GM23338 (cell line): ENCODE measurements around the gene PSMG2. TPM values are rescaled to one million over a fixed set of nuclear protein-coding genes. Genes with fewer than 3 reads are reported as not detected.

Source experiments
- ATAC-seq: fragments of 200-7000 bp; cut with Tn5 transposase; 3 replicates; pipeline ENCODE4 v1.9.1; 2020
- DNase-seq: peaks from one replicate; pipeline ENCODE4 v3.0.0-alpha.2; 2015; ENCODE audit warnings: low spot score
- H2AFZ ChIP-seq: fragments of 200-600 bp; sonication (generic); 2 replicates; pipeline ENCODE4 v1.8.0; 2016; ENCODE audit warnings: antibody characterized with exemption, mild to moderate bottlenecking, moderate library complexity
- H3F3A ChIP-seq: fragments of 200-600 bp; sonication (generic); replicated peaks from 2 replicates; pipeline ENCODE4 v1.8.0; 2017; ENCODE audit warnings: antibody characterized with exemption, mixed run types, low read depth
- H3K27ac ChIP-seq: fragments of 200-600 bp; sonication (generic); 2 replicates; pipeline ENCODE4 v1.6.1; 2016; ENCODE audit warnings: low read depth
- H3K27me3 ChIP-seq: fragments of 200-600 bp; sonication (generic); 2 replicates; pipeline ENCODE4 v1.8.0; 2016; ENCODE audit warnings: mild to moderate bottlenecking, mixed run types, moderate library complexity; ENCODE audit not compliant: insufficient read depth
- H3K36me3 ChIP-seq: fragments of 200-600 bp; sonication (generic); 2 replicates; pipeline ENCODE4 v1.8.0; 2016; ENCODE audit warnings: mild to moderate bottlenecking; ENCODE audit not compliant: insufficient read depth
- H3K4me1 ChIP-seq: fragments of 200-600 bp; sonication (generic); 2 replicates; pipeline ENCODE4 v1.8.0; 2016; ENCODE audit warnings: mild to moderate bottlenecking, moderate library complexity; ENCODE audit not compliant: insufficient read depth
- H3K4me2 ChIP-seq: fragments of 200-600 bp; sonication (generic); 2 replicates; pipeline ENCODE4 v1.7.1; 2017; ENCODE audit warnings: mixed run types
- H3K4me3 ChIP-seq: fragments of 200-600 bp; sonication (generic); 2 replicates; pipeline ENCODE4 v1.6.1; 2016; ENCODE audit warnings: mixed run types
- H3K79me2 ChIP-seq: fragments of 200-600 bp; sonication (generic); replicated peaks from 2 replicates; pipeline ENCODE4 v1.8.0; 2017; ENCODE audit warnings: mild to moderate bottlenecking; ENCODE audit not compliant: insufficient read depth
- H3K9me2 ChIP-seq: fragments of 200-600 bp; sonication (generic); 2 replicates; pipeline ENCODE4 v1.8.0; 2017; ENCODE audit not compliant: insufficient read depth
- H4K20me1 ChIP-seq: fragments of 200-600 bp; sonication (generic); replicated peaks from 2 replicates; pipeline ENCODE4 v1.8.0; 2017; ENCODE audit warnings: mild to moderate bottlenecking; ENCODE audit not compliant: insufficient read depth
- H3K27ac Mint-ChIP-seq: 2 replicates; pipeline ENCODE4 v1.8.0; 2020; ENCODE audit warnings: inconsistent platforms, mild to moderate bottlenecking, moderate library complexity, mixed read lengths
- H3K27me3 Mint-ChIP-seq: 3 replicates; pipeline ENCODE4 v1.8.0; 2022; ENCODE audit warnings: low read depth, mild to moderate bottlenecking, moderate library complexity, mixed read lengths, inconsistent platforms; ENCODE audit not compliant: insufficient read depth, poor library complexity
- H3K36me3 Mint-ChIP-seq: 3 replicates; pipeline ENCODE4 v1.8.0; 2021; ENCODE audit warnings: low read depth, mild to moderate bottlenecking, inconsistent platforms, moderate library complexity, mixed read lengths
- H3K4me1 Mint-ChIP-seq: 3 replicates; pipeline ENCODE4 v1.8.0; 2020; ENCODE audit warnings: mild to moderate bottlenecking, inconsistent platforms, mixed read lengths
- H3K4me3 Mint-ChIP-seq: 3 replicates; pipeline ENCODE4 v1.8.0; 2021; ENCODE audit warnings: moderate library complexity, mild to moderate bottlenecking, inconsistent platforms, mixed read lengths
- H3K9me3 Mint-ChIP-seq: 3 replicates; pipeline ENCODE4 v1.8.0; 2020; ENCODE audit warnings: moderate library complexity, mild to moderate bottlenecking, inconsistent platforms, mixed read lengths
- CTCF ChIP-seq, 2 experiments: fragments of 200-600 bp in 1 of 2; sonication (generic) in 1 of 2; conservative IDR thresholded peaks; 2 replicates each; pipeline versions ENCODE4 v1.5.1 to v1.6.1; 2016 to 2017; ENCODE audit warnings: antibody characterized with exemption in 2 of 2, low read depth in 2 of 2, mild to moderate bottlenecking in 2 of 2, moderate library complexity in 1 of 2
- ZNF462 ChIP-seq: fragments of 250-450 bp; sonication (Bioruptor Pico); IDR thresholded peaks from 2 replicates; pipeline ENCODE4 v1.5.0; 2020; ENCODE audit warnings: mild to moderate bottlenecking, moderate library complexity
- polyA plus RNA-seq: library from polyadenylated mRNA; unstranded; fragments of >200 nt; fragmentation: Nextera tagmentation; extraction: Ambion mirVana; gene quantifications from 2 replicates; pipeline ENCODE4 v1.2.1, GENCODE V29; 2016
- total RNA-seq: library from RNA; depleted of rRNA; stranded (reverse); fragments of >200 nt; shearing (Covaris generic); gene quantifications from 2 replicates; pipeline ENCODE4 v1.2.3, GENCODE V29; 2014

Gene PSMG2
- total and polyA plus RNA-seq, 2 experiments from 2014 or later: 87.8 to 151 TPM

- peak overlapping the region; percentile 30; the same call in 2 of the 3 replicates for H3K4me3 Mint-ChIP-seq
- H3K27me3 ChIP-seq: no peaks in the 10 kb centered on the region
- H3K9me3 Mint-ChIP-seq: no peaks in the 10 kb centered on the region
- no peak for TF ChIP-seq ZNF462 (CRISPR knock-in tag)
- peak; percentile 54 to 79 for TF ChIP-seq CTCF (conservative IDR thresholded peaks at IDR 0.05; ENCODE audit: low read depth in 2 of 2)
- peak overlapping the region; percentile 43; the same call in 1 of the 2 replicates for H3K4me2 ChIP-seq
- H3K27ac ChIP-seq: no peak overlapping the region
- no peak overlapping the region for H3K4me3 ChIP-seq
- DNase-seq (peak; percentile 89), ATAC-seq (peak; percentile 99)
- H3K27me3 Mint-ChIP-seq: peaks cover 1% of the 10 kb centered on the region
- H3K79me2 ChIP-seq: no peaks in the 10 kb centered on the region
- H3K36me3 ChIP-seq: no peaks in the 10 kb centered on the region
- H3K36me3 Mint-ChIP-seq: no peaks in the 10 kb centered on the region; the same call in 2 of the 3 replicates
- H3K4me1 ChIP-seq: no peaks in the 10 kb centered on the region; the same call in none of the 2 replicates
- 0 out of 2 replicates have a peak, but pooled peaks cover 3% of the 10 kb centered on the region for H3K9me2 ChIP-seq
- no peaks in the 10 kb centered on the region for H4K20me1 ChIP-seq
- H3F3A ChIP-seq: no peaks in the 10 kb centered on the region
- peak overlapping the region; percentile 90 for H2AFZ ChIP-seq
- peaks cover 8% of the 10 kb centered on the region; the same call in 2 of the 3 replicates for H3K4me1 Mint-ChIP-seq
- no peak overlapping the region for H3K27ac Mint-ChIP-seq
Observed at GRCh38 chr18:12766986-12767433, 64.2 kb downstream of the PSMG2 start.
